Nephron (organoid): ENCODE results near the gene NFKBIE.

ENCODE experiments used
- H3K27ac Mint-ChIP-seq, 3 experiments: 2 replicates each; pipeline ENCODE4 v1.8.0; 2020; ENCODE audit warnings: mixed read lengths in 3 of 3, mild to moderate bottlenecking in 2 of 3, moderate library complexity in 1 of 3
- H3K27me3 Mint-ChIP-seq: 2 replicates; pipeline ENCODE4 v1.8.0; 2021; ENCODE audit warnings: low read depth, mild to moderate bottlenecking, moderate library complexity, mixed read lengths
- H3K36me3 Mint-ChIP-seq: 2 replicates; pipeline ENCODE4 v1.8.0; 2020; ENCODE audit warnings: low read depth, mixed read lengths
- H3K4me1 Mint-ChIP-seq: 2 replicates; pipeline ENCODE4 v1.8.0; 2020; ENCODE audit warnings: mixed read lengths
- H3K4me3 Mint-ChIP-seq, 3 experiments: 2 replicates each; pipeline ENCODE4 v1.8.0; 2020; ENCODE audit warnings: mild to moderate bottlenecking in 3 of 3, mixed read lengths in 3 of 3, moderate library complexity in 2 of 3
- H3K9me3 Mint-ChIP-seq: 2 replicates; pipeline ENCODE4 v1.8.0; 2020; ENCODE audit warnings: mixed read lengths
- TF ChIP-seq, protein P1 (sequence below), 3 experiments: fragments of 200-600 bp; sonication (generic); IDR thresholded peaks; one replicate each; pipeline ENCODE4 v1.5.0; 2021; ENCODE audit warnings: antibody characterized with exemption in 3 of 3; ENCODE audit not compliant: unreplicated experiment in 3 of 3

Gene NFKBIE

DNA sequence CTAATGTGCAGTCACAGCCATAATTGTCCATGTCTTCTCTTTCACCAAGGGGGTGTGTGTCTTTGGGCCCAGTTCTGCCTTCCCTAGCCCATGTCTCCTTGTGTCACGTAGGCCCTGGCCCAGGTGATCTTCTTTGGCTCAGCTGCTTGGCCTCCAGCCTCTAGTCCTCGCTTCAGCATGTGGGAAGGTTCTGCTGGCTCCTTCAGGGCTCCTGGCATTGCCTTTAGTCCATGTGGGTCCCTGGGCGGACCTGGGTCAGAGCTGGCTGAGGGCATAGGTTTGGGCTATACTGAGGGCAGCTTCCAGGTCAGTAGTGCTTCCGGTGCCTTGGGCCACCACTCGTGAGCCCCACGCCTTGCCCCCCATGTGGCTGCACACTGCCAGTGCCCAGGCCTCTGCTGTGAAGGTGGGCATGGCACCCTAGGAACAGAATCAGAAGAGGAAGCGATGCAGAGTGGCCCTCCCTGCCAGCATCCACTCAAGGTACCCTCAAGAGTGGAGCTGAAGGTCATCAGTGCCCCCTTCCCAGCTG is 35.0 kb upstream of the NFKBIE start:
- Mint-ChIP-seq H3K4me1 (no peaks in the 10 kb centered on the region), H3K27me3 (peaks cover 41% of the 10 kb centered on the region), H3K27ac (no peak overlapping the region), H3K4me3 (no peak overlapping the region), H3K9me3 (no peaks in the 10 kb centered on the region), H3K36me3 (peaks cover 30% of the 10 kb centered on the region)
- TF ChIP-seq, protein P1, sequence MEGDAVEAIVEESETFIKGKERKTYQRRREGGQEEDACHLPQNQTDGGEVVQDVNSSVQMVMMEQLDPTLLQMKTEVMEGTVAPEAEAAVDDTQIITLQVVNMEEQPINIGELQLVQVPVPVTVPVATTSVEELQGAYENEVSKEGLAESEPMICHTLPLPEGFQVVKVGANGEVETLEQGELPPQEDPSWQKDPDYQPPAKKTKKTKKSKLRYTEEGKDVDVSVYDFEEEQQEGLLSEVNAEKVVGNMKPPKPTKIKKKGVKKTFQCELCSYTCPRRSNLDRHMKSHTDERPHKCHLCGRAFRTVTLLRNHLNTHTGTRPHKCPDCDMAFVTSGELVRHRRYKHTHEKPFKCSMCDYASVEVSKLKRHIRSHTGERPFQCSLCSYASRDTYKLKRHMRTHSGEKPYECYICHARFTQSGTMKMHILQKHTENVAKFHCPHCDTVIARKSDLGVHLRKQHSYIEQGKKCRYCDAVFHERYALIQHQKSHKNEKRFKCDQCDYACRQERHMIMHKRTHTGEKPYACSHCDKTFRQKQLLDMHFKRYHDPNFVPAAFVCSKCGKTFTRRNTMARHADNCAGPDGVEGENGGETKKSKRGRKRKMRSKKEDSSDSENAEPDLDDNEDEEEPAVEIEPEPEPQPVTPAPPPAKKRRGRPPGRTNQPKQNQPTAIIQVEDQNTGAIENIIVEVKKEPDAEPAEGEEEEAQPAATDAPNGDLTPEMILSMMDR (IDR thresholded peaks at IDR 0.05; ENCODE audit: unreplicated experiment in 3 of 3), result no peak

DNA sequence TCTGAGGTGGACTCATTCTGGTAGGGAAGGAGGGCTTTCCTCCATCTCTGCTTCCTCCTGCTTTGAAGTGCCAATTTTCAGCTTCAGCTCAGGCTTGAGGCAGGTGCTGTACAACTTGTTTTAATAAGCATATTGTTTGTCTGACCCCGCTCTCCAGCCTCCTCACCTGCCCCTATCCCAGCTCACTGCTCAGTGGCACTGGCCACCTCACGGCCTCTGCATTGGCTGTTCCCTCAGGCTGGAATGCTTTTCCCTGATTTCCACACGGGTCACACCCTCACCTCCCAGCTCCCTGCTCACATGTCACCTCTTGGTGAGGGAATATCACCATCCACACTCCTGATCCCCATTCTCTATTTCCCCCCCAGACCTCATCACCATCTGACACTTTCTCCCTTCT is 33.5 kb upstream of the NFKBIE start:
- Mint-ChIP-seq H3K36me3 (peaks cover 29% of the 10 kb centered on the region), H3K4me1 (no peaks in the 10 kb centered on the region), H3K9me3 (no peaks in the 10 kb centered on the region), H3K27ac (no peak overlapping the region), H3K27me3 (peaks cover 56% of the 10 kb centered on the region), H3K4me3 (peak overlapping the region in 2 of 3 experiments; percentile 45 to 74)
- TF ChIP-seq, protein P1 (IDR thresholded peaks at IDR 0.05; ENCODE audit: unreplicated experiment in 3 of 3), result no peak

DNA sequence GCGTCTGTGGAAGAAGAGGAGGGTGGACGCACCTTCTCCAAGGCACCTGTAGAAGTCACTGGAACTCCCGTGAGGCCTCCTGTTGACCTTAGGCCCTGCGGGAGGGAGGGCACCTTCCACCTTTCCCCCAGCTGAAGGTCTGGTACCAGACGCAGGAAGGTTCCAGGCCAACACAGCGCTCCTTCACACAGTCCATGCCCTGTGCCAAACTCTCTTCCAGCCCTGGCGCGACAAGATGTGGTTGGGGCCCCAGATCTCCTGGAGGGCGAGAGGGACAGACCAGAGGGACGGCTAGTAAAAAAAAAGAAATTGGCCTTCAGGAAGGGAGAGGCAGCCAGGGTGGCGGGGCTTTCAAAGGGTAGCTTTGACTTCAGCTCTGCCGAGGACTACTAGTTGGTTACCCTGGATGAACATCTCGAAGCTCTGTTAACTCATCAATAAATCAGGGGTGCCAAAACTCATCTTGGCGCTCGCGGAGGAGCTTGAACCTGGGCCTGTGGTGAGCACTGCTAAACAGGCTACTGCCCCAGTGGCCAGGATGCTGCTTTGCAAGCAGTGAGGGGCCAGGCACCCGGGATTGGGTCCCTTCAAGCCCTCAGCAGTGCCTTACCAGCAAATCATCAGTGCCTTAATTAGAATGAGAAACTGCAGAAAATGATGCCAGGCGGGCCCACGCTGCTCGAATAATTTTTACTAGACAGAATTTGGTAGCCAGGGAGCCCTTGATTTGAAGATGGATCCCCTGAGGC is 32.9 kb upstream of the NFKBIE start:
- Mint-ChIP-seq H3K36me3 (peaks cover 23% of the 10 kb centered on the region), H3K27me3 (peaks cover 62% of the 10 kb centered on the region), H3K4me1 (no peaks in the 10 kb centered on the region), H3K4me3 (peak overlapping the region; percentile 55 to 75 (median 74)), H3K27ac (no peak overlapping the region), H3K9me3 (no peaks in the 10 kb centered on the region)
- TF ChIP-seq, protein P1 (IDR thresholded peaks at IDR 0.05; ENCODE audit: unreplicated experiment in 3 of 3), result no peak

DNA sequence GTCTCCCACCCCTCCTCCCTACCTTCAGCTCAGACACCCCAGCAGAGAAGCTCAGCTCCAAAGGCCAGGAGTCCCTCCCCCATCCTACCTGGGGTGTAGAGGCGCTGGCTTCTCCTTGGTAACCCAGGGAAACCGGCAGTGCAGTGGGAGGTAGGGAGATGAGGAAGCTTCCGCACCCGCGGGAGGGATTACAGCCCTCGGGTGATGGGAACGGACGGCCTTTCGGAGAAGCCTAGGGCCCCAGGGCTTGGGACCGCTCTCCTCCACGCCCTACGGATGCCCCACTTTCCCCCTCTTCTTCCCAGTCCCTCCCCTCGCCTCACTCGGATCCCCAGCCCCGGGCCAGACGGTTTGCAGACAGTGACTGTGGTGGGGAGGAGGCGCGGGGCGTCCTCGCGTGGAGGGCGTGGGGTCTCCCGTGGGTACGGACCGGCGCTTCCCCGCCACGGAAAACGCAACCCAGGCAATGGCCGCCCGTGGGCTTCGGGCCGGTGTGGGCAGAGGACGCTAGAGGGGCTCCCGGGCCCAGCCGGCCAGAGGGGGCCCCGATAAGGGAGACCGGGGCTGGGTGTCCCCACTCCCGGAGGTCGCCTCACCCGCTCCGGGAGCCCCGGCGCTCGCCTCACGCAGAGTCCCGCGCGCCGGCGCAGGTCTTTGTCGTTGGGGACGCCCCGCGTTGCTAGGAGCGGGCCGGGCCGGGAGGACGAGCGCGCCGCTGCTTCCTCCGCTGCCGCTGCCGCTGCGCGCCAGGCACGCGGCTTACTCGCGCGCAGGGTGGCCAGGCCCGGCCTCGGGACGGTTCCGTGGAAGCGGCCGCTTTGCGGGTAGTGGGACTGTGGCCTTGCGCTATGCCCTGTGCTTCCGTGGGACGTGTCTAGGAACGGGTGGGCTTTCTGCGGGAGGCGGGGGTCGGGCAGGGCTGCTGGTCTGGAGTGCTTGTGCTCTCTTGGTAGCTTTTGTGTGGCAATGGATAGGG is 32.0 kb upstream of the NFKBIE start:
- Mint-ChIP-seq H3K27ac (no peak overlapping the region), H3K36me3 (peaks cover 20% of the 10 kb centered on the region), H3K4me1 (no peaks in the 10 kb centered on the region), H3K27me3 (peaks cover 67% of the 10 kb centered on the region), H3K4me3 (peak overlapping the region; percentile 55 to 75 (median 74)), H3K9me3 (no peaks in the 10 kb centered on the region)
- TF ChIP-seq, protein P1 (IDR thresholded peaks at IDR 0.05; ENCODE audit: unreplicated experiment in 3 of 3), result no peak

DNA sequence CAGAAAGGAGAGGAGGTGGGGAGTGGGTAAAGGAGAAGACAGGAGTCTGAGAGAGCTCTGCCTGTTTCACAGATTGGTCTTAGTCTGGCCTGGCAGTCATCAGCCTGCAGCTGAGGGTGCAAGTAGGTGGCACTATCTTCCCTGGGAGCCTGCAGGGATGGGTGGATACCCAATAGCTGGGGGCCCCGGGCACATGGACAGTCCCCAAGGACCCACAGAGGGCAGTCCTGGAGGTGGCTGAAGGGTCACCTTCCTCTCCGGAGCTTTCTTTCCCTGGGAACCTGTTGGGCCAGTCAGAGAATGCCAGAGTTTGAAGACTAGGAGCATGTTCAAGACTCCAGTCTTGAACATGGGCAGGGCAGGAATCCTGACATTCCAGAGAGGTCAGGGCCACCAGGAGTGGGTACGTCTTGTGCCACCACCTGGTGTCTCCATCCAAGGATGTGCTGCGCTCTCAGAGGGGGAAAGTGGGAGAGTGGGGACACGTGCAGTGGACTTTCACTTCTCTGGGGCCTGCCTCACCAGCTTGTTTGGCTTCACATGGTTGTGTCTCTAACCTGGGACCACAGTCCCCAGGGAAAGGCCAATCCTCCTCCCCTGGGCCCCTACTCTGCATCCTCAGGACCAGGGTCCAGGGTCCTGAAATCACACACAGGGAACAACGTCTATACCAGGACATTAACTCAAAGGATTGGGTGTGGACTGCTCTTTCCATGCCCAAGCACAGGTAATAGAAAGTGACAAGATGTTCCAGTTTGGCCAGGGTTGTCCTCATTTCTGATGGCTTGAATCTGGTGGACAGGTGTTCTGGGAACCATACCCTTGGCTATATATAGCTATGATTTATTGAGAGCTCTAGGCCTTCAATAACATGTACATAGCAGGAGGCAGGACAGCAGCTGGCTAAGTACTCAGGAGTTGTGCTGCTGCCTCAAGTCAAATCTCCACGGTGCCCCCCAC is 29.8 kb upstream of the NFKBIE start:
- peaks cover 87% of the 10 kb centered on the region for H3K27me3 Mint-ChIP-seq
- peak overlapping the region in 1 of 3 experiments; percentile 62 for H3K4me3 Mint-ChIP-seq
- H3K4me1 Mint-ChIP-seq, result no peaks in the 10 kb centered on the region
- H3K9me3 Mint-ChIP-seq, result no peaks in the 10 kb centered on the region
- H3K36me3 Mint-ChIP-seq, result peaks cover 2% of the 10 kb centered on the region
- H3K27ac Mint-ChIP-seq, result no peak overlapping the region
- TF ChIP-seq, protein P1 (IDR thresholded peaks at IDR 0.05; ENCODE audit: unreplicated experiment in 3 of 3), result no peak
